Subcutaneous abdominal adipose tissue (tissue), 5 donors: ENCODE measurements around the gene KNG1.

Experiments
- H3K27ac ChIP-seq: one replicate; pipeline ENCODE4 v1.7.0; 2013; ENCODE audit warnings: low read depth, mild to moderate bottlenecking, inconsistent platforms, low read length, moderate library complexity
- H3K27me3 ChIP-seq, 5 donors: one replicate each; pipeline ENCODE4 v1.7.0; 2013; ENCODE audit warnings: low read length in 5 of 5, inconsistent platforms in 1 of 5; ENCODE audit not compliant: control insufficient read depth in 5 of 5, insufficient read depth in 4 of 5
- H3K36me3 ChIP-seq, 5 donors: one replicate each; pipeline ENCODE4 v1.7.0; 2013; ENCODE audit warnings: low read length in 5 of 5; ENCODE audit not compliant: control insufficient read depth in 5 of 5, insufficient read depth in 5 of 5
- H3K4me1 ChIP-seq, 5 donors: one replicate each; pipeline ENCODE4 v1.7.0; 2013; ENCODE audit warnings: low read length in 5 of 5, mild to moderate bottlenecking in 3 of 5, moderate library complexity in 1 of 5; ENCODE audit not compliant: control insufficient read depth in 5 of 5, insufficient read depth in 5 of 5
- H3K4me3 ChIP-seq, 5 donors: one replicate each; pipeline ENCODE4 v1.7.0; 2013; ENCODE audit warnings: low read length in 5 of 5, low read depth in 1 of 5
- H3K9ac ChIP-seq, 5 donors: one replicate each; pipeline ENCODE4 v1.7.0; 2013; ENCODE audit warnings: low read length in 5 of 5, mild to moderate bottlenecking in 4 of 5, moderate library complexity in 3 of 5
- H3K9me3 ChIP-seq, 5 donors: one replicate each; pipeline ENCODE4 v1.7.0; 2013; ENCODE audit warnings: low read length in 5 of 5; ENCODE audit not compliant: control insufficient read depth in 5 of 5
- donor health status: healthy.
- donor health status: healthy.
- donor health status: healthy.
- donor health status: healthy.
- donor health status: healthy.

KNG1 gene

DNA sequence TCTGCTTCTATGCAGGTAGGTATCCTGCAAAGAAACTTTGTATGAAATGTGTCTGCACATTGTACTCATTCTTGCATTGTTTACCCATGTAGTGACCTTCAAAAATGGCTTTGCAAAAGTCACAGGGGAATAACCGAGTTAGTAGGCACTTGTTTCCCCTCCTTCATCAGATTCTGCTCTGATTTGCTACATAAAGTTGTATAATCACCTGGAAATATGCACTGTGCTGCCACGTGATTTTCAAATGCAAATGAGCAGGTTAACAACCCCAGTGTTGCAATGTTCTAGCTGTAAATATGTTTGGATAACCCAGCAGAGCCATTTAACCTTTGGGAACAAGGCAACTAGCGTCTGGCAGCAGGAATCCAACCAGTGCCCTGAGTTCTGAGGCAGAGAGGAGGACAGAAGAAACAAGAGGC, at the start of gene KNG1:
KNG1 (plus strand) TSS at position 321 of the 419 bp plus-strand sequence. CDS start 184 bp downstream, outside the sequence.
- Histone ChIP-seq H3K27me3 (no peaks in the 10 kb centered on the region), H3K27ac (no peak within 1 kb of the TSS), H3K9ac (no peak within 1 kb of the TSS), H3K4me1 (no peaks in the 10 kb centered on the region), H3K4me3 (no peak within 1 kb of the TSS), H3K36me3 (no peaks in the 10 kb centered on the region), H3K9me3 (no peaks in the 10 kb centered on the region)

DNA sequence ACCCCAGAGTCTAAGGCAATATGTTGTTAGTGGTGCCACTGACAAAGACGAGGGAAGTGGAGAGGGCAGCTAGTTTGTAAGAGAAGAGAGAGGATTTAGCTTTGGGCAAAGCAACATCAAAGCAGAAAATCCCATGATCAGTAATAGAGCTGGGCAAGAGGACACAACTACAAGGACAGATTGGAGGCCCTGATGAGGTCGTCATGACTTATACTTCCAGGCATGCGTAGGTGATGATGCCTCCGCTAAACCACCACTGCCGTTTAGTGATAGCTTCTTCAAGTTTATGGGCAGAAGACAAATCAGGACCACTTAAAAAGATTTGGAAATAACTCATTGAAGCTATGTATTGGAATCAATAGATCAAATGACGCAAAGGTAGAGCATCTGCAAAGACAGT, 48.7 kb upstream of the KNG1 start:
- no peaks in the 10 kb centered on the region for H3K9me3 ChIP-seq
- H3K27me3 ChIP-seq, result peaks cover 8 to 14% (median 10%) of the 10 kb centered on the region in 5 donors
- no peak overlapping the region for H3K4me3 ChIP-seq
- no peaks in the 10 kb centered on the region for H3K4me1 ChIP-seq
- no peak overlapping the region for H3K27ac ChIP-seq
- no peaks in the 10 kb centered on the region for H3K36me3 ChIP-seq
- no peak overlapping the region for H3K9ac ChIP-seq

DNA sequence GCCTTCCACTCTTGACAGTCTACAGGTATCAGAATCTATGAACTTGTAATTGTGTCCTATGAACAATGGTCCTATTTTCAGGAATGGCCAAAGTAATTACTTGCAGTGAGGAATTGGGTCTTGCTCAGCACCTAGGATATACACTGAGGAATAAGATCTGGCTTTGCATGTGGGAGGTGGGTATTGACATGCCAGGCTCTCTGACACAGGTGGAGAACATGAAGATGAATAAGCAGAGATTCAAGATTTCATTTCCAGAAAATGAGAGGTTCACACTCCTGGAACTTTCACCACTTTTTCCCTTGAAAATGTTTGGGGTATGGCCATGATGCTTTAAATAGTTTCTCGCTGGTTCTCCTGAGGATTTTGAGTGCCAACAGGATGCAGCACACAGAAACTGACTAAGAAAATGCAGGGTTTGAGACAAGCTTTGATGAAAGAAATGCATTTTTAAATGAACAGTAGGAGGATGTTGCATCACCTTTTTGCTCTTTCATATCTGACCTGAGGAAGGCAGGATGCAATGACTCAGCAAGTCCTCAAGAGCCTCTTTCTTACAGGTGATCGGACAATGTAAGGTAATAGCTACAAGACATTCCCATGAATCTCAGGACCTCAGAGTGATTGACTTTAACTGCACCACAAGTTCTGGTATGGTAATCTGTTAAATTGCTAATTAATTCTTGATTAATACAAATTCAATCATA, 47.6 kb upstream of the KNG1 start:
- Histone ChIP-seq H3K9me3 (no peaks in the 10 kb centered on the region), H3K4me1 (no peaks in the 10 kb centered on the region), H3K27ac (no peak overlapping the region), H3K27me3 (peaks cover 9 to 10% (median 9%) of the 10 kb centered on the region in 5 donors), H3K36me3 (no peaks in the 10 kb centered on the region), H3K9ac (no peak overlapping the region), H3K4me3 (no peak overlapping the region)

DNA sequence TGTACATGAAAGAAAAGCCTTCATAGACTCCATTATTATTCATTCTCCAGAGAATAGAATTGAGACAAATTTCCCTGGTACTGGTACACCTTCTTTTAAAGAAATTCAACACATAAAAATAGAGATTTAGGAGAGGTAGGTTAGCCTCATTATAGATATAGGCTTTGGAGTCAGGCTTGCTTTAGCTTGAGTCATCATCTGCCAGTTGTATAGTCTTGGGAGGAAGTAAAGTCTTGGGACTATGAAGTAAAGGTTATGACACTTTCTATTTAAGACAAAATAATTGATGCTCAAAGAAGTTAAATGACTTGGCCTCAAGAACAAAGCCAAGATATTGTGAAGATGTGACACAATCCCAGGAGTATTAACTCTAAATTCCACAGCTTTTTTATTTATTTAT, 47.0 kb upstream of the KNG1 start:
- no peaks in the 10 kb centered on the region for H3K9me3 ChIP-seq
- no peaks in the 10 kb centered on the region for H3K4me1 ChIP-seq
- H3K27me3 ChIP-seq, result peaks cover 5 to 12% (median 7%) of the 10 kb centered on the region in 5 donors
- no peak overlapping the region for H3K27ac ChIP-seq
- H3K36me3 ChIP-seq, result no peaks in the 10 kb centered on the region
- H3K4me3 ChIP-seq, result no peak overlapping the region
- no peak overlapping the region for H3K9ac ChIP-seq

DNA sequence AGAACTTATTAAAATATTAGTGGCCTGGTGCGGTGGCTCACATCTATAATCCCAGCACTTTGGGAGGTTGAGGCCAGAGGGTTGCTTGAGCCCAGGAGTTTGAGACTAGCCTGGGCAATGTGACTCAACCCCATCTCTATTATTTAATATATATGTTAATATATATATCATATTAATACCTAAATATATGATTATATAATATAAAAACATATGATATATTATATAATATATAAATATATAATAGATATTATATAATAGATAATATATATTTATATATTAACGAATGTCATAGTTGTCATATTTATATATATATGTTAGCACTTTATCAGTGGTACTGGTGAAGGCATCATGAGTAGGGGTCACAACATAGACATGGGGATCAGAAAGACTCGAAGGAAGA, 46.1 kb upstream of the KNG1 start:
- Histone ChIP-seq H3K4me1 (no peaks in the 10 kb centered on the region), H3K27ac (no peak overlapping the region), H3K9me3 (no peaks in the 10 kb centered on the region), H3K9ac (no peak overlapping the region), H3K4me3 (no peak overlapping the region), H3K27me3 (peaks cover 2 to 12% (median 6%) of the 10 kb centered on the region in 5 donors), H3K36me3 (no peaks in the 10 kb centered on the region)

DNA sequence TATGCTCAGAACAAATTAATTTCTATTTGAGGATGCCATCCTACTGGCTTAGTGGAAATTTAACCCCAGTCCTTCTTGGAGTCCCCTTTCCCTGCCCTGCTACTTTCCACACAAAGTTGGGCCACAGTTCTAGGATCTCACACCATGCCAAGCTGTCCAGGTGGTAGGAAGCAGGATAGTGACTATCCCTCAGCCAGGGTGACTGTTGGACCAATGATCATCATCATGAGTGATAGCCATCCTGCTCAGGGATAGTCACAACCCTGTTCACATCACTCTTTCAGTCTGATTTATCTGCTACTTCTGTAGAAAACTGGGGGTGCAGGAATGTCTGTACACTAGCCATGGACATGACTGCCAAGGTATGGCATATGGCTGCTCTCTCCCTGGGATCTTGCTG, 38.6 kb upstream of the KNG1 start:
- no peaks in the 10 kb centered on the region for H3K9me3 ChIP-seq
- H3K4me1 ChIP-seq, result no peaks in the 10 kb centered on the region
- H3K27ac ChIP-seq, result no peak overlapping the region
- H3K27me3 ChIP-seq, result peaks cover 0 to 9% (median 5%) of the 10 kb centered on the region in 5 donors
- no peaks in the 10 kb centered on the region for H3K36me3 ChIP-seq
- no peak overlapping the region for H3K4me3 ChIP-seq
- H3K9ac ChIP-seq, result no peak overlapping the region

- H3K36me3 ChIP-seq, result no peaks in the 10 kb centered on the region
- no peak overlapping the region for H3K4me3 ChIP-seq
- H3K9ac ChIP-seq, result no peak overlapping the region
- no peaks in the 10 kb centered on the region for H3K4me1 ChIP-seq
- H3K27me3 ChIP-seq, result peaks cover 0 to 8% (median 5%) of the 10 kb centered on the region in 5 donors
- H3K9me3 ChIP-seq, result no peaks in the 10 kb centered on the region
- no peak overlapping the region for H3K27ac ChIP-seq
Measured at GRCh38 chr3:186679151-186679550, 38.0 kb upstream of the KNG1 start.

DNA sequence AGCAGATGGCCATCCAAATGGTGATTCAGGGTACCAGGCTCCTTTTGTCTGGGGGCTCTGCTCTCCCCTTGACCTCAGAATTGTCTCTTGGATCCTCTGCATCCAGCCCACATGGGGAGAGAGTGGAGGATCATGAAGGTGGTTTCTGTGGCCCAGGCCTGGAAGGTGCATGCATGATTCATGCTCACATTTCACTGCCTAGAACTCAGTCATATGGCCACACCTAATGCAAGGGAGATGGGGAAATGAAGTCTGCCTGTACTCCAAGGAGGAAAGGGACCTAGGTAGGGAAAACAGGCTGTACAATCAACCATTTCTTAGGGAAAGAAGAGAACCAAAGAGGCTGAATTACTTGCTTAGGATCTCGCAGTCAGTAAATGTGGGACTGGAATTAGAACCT, 36.3 kb upstream of the KNG1 start:
- peaks cover 0 to 11% (median 4%) of the 10 kb centered on the region in 5 donors for H3K27me3 ChIP-seq
- H3K9me3 ChIP-seq, result peaks cover 0 to 5% (median 0%) of the 10 kb centered on the region in 5 donors
- no peaks in the 10 kb centered on the region for H3K4me1 ChIP-seq
- no peak overlapping the region for H3K4me3 ChIP-seq
- no peaks in the 10 kb centered on the region for H3K36me3 ChIP-seq
- H3K27ac ChIP-seq, result no peak overlapping the region
- H3K9ac ChIP-seq, result no peak overlapping the region

GRCh38 chr3:186682812-186683211, 34.3 kb upstream of the KNG1 start:
- Histone ChIP-seq H3K4me3 (no peak overlapping the region), H3K36me3 (no peaks in the 10 kb centered on the region), H3K4me1 (no peaks in the 10 kb centered on the region), H3K27me3 (peaks cover 0 to 7% (median 0%) of the 10 kb centered on the region in 5 donors), H3K9me3 (peaks cover 0 to 5% (median 0%) of the 10 kb centered on the region in 5 donors), H3K9ac (no peak overlapping the region), H3K27ac (no peak overlapping the region)

GRCh38 chr3:186683979-186684378, 33.2 kb upstream of the KNG1 start:
- Histone ChIP-seq H3K36me3 (no peaks in the 10 kb centered on the region), H3K9me3 (peaks cover 0 to 5% (median 0%) of the 10 kb centered on the region in 5 donors), H3K4me1 (no peaks in the 10 kb centered on the region), H3K4me3 (no peak overlapping the region), H3K27me3 (peaks cover 0 to 4% (median 0%) of the 10 kb centered on the region in 5 donors), H3K27ac (no peak overlapping the region), H3K9ac (no peak overlapping the region)
